Pulmonary artery endothelial cell (primary cell): ENCODE measurements around the gene SWAP70. TPM values are rescaled to one million over a fixed set of nuclear protein-coding genes. Genes with fewer than 3 reads are reported as not detected.
"Not testable (repeated sequence)": the region's sequence is repeated elsewhere in the genome, so short reads cannot be mapped to it uniquely, and the experiment has no call there.

Experiments used
- DNase-seq: peaks from one replicate; pipeline ENCODE4 v3.0.0-alpha.2; 2011; ENCODE audit warnings: low read depth, low spot score
- total RNA-seq: library from RNA; depleted of rRNA; stranded (reverse); fragments of >200 nt; gene quantifications from 2 replicates; pipeline ENCODE4 v1.2.3, GENCODE V29; 2014

SWAP70 gene
- total RNA-seq, result 132 and 136 TPM in 2 replicates

DNA sequence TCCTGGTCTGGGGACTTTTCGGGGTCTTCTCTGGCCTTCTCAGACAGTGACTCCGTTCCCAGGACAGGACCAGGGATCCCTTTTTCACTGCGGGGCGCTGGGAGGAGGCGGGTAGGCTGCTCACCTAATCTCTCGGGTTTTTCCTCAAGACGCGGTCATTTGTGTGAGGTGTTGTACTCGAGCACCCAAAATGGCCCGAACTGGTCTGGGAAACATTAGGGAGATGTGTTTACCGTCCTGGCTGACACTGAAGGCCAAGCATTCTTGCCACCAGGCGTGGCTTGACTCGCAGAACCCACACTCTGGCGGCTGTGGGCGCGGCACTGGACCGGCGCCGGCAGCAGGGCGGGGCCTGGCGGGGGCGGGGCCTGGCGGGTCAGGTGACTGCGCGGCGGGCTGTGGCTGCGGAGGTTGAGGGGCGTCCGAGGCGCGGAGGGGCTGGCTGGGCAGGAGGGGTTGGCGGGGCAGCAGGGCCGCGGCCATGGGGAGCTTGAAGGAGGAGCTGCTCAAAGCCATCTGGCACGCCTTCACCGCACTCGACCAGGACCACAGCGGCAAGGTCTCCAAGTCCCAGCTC lies at the start of gene SWAP70:
TSS of gene SWAP70 (plus strand) at position 379 of the 577 bp plus-strand sequence. CDS start at position 482, 103 bp downstream.
- no peak for DNase-seq

- DNase-seq, result no peak
Measured at GRCh38 chr11:9615031-9615451, 48.8 kb upstream of the SWAP70 start.

DNA sequence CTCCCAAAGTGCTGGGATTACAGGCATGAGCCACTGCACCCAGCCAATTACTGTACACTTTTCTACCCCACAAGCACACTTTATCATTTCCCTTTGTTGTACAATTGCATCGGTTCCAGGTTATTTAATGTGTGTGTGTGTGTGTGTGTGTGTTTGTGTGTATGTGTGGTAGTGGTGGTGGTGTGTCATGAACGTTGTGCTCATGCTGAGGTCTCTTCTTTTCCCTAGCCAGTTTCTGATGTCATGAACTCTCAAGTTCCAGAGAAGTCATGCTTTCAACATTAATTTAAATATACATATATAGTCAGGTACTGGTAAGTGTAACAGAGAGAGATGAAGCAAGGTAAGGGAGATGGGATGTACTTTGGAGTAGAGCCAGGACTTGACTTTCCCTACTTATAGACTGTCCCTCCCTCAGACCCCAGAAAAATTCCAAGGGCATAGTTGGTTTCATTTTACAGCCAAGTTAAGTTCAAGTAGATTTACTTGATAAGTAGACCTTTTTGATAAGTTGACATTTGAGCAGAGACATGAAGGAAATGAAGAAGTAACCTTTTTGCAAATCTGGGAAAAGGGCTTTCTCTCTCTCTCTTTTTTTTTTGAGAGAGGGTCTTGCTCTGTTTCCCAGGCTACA lies 47.7 kb upstream of the SWAP70 start:
- no peak for DNase-seq

- DNase-seq, result no peak
Measured at GRCh38 chr11:9616858-9617257, 47.0 kb upstream of the SWAP70 start.

GRCh38 chr11:9617940-9618339 lies 45.9 kb upstream of the SWAP70 start:
- no peak for DNase-seq

GRCh38 chr11:9619004-9619403 lies 44.9 kb upstream of the SWAP70 start:
- no peak for DNase-seq

GRCh38 chr11:9619971-9620370 lies 43.9 kb upstream of the SWAP70 start:
- no peak for DNase-seq

DNA sequence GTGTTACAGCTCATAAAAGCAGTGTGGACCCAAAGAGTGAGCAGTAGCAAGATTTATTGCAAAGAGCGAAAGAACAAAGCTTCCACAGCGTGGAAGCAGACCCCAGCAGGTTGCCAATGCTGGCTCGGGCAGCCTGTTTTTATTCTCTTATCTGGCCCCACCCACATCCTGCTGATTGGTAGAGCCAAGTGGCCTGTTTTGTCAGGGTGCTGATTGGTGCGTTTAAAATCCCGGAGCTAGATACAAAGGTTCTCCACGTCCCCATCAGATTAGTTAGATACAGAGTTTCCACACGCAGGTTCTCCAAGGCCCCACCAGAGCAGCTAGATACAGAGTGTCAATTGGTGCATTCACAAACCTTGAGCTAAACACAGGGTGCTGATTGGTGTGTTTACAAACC lies 41.5 kb upstream of the SWAP70 start:
- not testable (repeated sequence) for DNase-seq

- DNase-seq, result not testable (repeated sequence)
Measured at GRCh38 chr11:9623053-9623452, 40.8 kb upstream of the SWAP70 start.

- no peak for DNase-seq
Measured at GRCh38 chr11:9624448-9624847, 39.4 kb upstream of the SWAP70 start.

DNA sequence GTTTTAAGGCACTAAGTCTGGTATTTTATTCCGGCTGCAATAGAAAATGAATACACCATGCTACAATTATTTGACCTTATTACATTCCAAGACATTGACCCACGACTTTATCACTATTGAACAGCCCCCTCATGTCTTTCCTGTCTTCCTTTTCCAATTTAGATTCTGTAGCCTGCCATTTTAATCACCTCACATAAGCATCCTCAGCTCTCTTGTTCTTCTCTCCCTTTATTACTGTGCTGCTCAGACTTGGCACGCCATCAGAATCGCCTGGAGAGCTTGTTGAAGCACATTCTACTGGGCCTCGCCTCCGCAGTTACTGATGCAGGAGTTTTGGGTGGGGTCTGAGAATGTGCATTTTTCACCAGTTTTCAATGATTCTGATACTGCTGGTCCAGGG lies 38.7 kb upstream of the SWAP70 start:
- DNase-seq, result peak; percentile 30

DNA sequence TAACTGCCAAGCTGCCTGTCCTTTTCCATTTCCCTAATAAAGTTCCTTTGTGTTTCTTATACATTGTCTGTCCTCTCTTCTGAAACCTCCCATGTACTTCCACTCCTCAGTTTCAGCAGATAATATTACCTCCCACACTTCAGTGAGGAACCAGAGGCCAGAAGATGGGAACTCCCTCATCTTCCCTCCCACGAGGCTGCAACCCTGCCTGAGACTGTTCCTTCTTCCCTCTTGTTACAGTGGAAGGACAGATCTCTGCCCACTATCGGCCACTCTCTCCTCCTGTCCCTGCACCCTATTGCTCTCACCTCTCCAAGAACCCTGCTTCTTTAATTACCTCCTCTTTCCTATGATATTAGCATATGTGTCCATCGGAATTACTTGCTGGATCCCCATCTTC lies 38.1 kb upstream of the SWAP70 start:
- DNase-seq, result no peak

- peak; percentile 87 for DNase-seq
Measured at GRCh38 chr11:9626496-9627394, 37.1 kb upstream of the SWAP70 start.

- DNase-seq, result no peak
Measured at GRCh38 chr11:9629064-9629463, 34.8 kb upstream of the SWAP70 start.

DNA sequence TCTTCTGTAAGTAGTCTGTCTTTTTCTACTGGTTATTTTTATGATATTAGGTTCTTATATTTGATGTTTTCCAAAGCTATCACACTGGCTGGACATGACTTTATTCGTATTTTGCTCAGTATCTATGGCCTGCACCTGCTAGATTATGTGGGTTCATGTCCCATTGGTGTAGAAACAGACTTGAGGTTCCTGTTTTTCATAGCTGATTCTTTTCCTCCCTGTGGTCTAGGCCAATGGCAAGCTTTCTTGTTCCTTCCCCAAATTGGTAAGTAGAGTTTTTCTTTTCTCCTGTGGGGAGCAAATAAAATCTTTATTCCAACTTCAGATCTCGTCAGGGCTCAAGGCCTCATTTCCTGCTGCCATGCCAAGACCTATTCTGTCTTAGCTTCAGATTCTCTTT lies 30.2 kb upstream of the SWAP70 start:
- no peak for DNase-seq

- no peak for DNase-seq
Measured at GRCh38 chr11:9636691-9637090, 27.2 kb upstream of the SWAP70 start.

DNA sequence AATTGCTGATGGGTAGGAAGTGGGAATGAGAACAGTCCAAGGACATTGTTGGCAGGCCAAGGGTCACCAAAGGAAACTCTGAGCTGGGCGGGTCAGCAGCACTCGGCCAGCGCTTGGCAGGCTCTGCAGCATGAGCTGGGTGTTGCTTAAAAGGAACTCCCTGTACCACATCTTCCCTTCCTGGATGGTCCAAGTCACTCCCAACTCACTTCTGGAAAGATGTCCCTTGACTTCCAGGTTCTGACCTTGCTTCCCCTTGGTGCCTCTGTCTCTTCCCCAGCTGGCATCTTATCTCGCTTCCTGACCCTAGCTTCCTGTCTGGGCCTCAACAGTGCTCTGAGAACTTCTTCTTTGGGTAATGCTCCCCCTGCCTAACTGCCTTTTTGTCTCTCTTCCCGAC lies 24.8 kb upstream of the SWAP70 start:
- no peak for DNase-seq

DNA sequence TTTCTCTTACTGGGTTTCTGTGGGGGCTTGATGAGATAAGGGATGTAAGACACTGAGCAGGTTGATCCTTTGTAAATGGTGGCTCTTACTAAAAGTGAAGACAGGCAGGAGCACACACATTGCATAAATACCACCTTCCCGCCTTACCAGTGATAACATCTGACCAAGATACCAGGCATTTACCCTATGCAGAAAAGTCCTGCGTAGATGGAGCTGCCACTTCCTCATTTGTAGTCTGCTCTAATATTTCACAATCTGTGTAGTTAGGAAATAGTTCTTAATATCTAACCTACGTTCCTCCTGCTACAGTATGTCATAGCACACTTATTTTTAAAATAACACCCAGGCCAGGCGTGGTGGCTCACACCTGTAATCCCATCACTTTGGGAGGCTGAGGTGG lies 23.9 kb upstream of the SWAP70 start:
- DNase-seq, result no peak

DNA sequence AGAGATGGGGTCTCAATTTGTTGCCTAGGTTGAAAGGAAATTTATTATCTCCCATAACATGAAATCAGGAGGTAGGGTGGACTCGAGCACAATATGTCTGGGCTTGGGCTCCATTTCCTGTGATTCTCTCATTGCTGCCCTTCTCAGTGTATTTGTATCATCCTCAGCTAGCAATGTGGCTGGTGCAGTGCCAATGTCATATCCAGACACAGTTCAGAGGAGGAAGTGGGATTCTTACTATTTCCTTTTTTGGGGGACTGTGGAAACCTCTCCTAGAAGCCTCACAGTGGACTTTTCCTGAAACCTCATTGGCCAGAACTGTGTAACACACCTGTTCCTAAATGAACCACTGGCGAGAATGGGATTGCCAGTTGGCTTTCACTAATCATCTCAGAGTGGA lies 21.0 kb upstream of the SWAP70 start:
- no peak for DNase-seq

- no peak for DNase-seq
Measured at GRCh38 chr11:9643751-9644150, 20.1 kb upstream of the SWAP70 start.

DNA sequence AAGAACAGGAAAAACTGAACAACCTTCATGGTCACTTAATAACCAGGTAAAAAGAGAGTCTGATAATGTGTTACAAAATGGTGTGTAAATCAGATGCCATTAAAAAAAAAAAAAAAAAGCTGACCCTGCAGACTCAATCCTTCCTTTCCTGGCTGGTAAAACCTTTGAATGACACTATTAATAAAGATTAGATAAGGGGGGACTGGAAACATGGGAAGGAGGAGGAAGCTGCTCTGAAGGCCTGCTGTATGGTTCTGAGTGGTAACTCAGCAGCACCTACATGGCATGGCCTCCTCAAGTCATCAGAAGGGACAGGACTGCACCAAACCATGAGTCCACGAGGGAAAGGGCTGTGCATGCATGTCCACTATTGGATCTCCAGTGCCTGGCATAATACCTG lies 18.0 kb upstream of the SWAP70 start:
- no peak for DNase-seq

GRCh38 chr11:9646324-9646723 lies 17.6 kb upstream of the SWAP70 start:
- DNase-seq, result no peak
